Glomerular visceral epithelial cell (primary cell): ENCODE results near the gene RPS18.
"Not testable (repeated sequence)": the region's sequence is repeated elsewhere in the genome, so short reads cannot be mapped to it uniquely, and the experiment has no call there.

ENCODE experiments used
- DNase-seq: peaks from one replicate; pipeline ENCODE4 v3.0.0-alpha.2; 2016; ENCODE audit errors: extremely low spot score

The RPS18 gene

GRCh38 chr6:33271468-33272274 lies at the start of gene RPS18, which contains the start of gene VPS52:
TSS of gene RPS18 (plus strand) at chr6:33272075. CDS start at chr6:33272120, 45 bp downstream.
TSS of gene VPS52 (minus strand) at chr6:33271876. CDS start at chr6:33271675, 201 bp downstream.
- DNase-seq, result peak; percentile 99

GRCh38 chr6:33226503-33227120 lies 45.3 kb upstream of the RPS18 start:
- DNase-seq, result not testable (repeated sequence)

DNA sequence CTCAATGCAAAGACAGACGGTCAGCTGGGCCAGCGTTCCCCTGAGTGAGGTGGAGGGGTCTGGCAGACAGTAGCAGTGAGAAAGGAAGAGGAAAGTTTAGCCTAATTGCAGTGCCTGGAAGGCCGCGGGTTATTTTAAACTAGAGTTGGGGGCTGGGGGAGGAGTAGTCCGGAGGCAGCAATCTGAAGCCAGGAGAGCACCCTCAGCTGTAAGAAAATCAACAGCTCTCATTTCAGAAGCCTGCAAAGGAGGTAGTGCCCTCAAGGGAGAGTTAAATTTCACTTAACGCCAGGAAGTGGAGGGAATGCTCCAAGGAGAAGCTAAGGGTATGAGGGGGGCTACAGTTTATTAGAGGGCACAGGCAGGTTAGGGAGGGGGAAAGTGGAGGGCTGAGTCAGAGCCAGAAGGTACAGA lies 36.6 kb upstream of the RPS18 start:
- no peak for DNase-seq

GRCh38 chr6:33236328-33236727 lies 35.5 kb upstream of the RPS18 start:
- no peak for DNase-seq

DNA sequence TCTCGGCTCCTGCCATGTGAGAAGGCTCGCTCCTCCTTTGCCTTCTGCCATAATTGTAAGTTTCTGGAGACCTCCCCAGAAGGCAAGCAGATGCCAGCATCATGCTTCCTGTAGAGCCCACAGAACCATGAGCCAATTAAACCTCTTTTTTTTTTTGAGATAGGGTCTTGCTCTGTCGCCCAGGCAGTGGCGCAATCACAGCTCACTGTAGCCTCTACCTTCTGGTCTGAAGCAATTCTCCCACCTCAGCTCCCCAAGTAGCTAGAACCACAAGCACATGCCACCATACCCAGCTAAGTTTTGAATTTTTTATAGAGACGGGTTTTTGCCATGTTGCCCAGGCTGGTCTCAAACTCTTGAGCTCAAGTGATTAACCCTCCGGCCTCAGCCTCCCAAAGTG lies 35.0 kb upstream of the RPS18 start:
- no peak for DNase-seq

- no peak for DNase-seq
These were observed 34.1 kb upstream of the RPS18 start for GRCh38 chr6:33237741-33238140.

GRCh38 chr6:33241968-33242367 lies 29.9 kb upstream of the RPS18 start:
- no peak for DNase-seq

DNA sequence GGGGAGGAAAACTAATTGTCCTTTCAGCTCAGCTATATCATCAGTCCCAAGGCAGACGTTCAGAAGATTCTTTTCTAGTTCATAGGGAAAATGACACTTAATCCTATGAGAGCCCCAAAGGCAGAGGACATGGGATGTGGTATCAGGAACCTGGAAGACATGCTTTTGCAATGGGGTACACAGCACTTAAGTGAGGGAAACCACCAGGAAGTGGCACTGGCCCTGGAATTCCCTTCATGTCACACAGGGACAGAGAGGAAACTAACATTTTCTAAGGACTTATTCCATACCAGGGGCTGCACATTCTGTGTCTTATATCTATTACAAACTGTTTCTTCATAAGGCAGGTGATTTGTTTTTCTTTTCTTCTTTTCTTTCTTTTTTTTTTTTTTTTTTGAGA lies 28.4 kb upstream of the RPS18 start:
- no peak for DNase-seq

DNA sequence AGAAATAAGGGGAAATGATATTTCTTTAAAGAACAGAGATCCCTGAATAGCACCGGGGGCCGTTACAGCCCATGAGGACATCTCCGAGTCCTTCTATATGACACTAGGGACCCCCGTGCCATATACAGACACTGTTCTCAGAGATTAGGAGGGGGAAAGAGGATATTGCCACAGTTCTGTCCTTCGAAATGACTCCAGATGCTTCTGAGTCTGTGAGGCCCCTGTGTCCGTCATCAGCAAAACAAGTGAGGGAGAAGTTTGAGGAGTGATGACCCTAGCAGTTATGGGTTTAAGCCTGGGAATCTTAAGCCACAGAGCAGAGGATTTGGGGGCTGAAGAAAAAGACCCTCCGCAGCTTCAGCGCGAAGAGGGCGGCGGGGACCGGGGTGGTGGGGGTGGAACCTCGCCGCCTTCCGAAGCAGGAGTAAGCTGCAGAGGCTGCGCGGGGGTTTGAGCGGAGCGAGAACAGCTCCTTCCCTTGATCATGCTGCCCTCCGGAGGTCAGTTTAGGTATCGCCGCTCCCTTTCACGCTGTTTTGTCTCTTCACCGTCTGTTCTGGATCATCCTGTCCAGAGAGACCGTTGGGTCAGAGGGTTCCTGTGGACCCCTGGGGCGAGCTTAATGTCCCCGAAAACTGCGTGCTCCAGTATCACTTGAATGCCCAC lies 23.8 kb upstream of the RPS18 start:
- peak; percentile 86 for DNase-seq

GRCh38 chr6:33248643-33248931 lies 23.3 kb upstream of the RPS18 start:
- DNase-seq, result no peak

DNA sequence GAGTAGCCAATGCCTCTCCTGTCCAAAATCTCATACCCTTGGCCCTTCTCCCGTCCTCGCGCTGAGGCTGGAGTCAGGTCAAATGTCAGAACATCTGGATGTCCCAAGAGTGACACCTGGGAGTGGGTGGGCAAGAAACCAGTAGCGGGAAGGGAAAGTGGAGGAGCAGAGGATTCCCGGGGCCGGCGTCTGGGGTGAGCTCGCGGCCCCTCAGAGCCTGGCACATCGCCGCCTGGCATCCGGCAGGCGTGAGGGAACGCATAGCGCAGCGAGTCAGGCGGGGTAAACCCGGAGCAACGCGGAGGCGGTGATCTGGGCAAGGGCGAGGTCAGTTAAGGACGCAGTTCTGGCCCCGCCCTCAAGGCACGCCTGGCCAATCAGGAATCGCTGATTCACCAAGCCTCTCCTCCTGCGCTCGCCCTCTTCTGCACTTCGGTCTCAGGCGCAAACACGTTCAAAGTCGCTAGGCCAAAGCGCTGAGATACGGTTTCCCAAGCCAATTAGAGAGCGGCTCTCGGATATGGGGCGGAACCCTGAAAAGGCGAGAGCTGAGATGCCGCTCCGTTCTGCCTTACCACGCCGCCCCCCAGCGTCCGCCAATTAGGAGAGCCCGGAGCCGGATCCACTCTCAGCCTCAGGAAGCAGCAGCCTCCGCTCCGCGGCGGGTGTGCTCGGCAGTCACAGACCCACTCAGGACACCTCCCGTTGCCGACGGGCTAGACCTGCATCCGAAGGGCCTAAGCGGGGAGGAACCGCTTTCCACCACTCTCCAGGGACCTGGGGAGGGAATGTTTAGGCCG lies 22.7 kb upstream of the RPS18 start:
- peak; percentile 99 for DNase-seq

- DNase-seq, result peak; percentile 56
These were observed 21.9 kb upstream of the RPS18 start for GRCh38 chr6:33249732-33250630.

- DNase-seq, result no peak
These were observed 21.1 kb upstream of the RPS18 start for GRCh38 chr6:33250731-33251130.

GRCh38 chr6:33251395-33252012 lies 20.4 kb upstream of the RPS18 start:
- DNase-seq, result no peak

- DNase-seq, result no peak
These were observed 19.1 kb upstream of the RPS18 start for GRCh38 chr6:33252759-33253158.

DNA sequence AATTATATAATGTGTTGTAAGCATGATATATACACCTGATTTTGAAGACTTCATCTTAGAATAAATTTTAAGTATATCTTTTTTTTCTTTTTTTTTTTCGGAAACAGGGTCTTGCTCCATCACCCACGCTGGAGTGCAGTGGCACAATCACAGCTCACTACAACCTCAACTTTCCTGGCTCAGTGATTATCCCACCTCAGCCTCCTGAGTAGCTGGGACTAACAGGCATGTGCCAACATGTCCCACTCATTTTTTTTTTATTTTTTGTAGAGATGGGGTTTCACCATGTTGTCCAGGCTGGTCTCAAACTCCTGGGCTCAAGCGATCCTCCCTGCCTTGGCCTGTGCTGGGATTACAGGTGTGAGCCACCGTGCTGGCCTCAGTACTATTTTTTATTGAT lies 17.3 kb upstream of the RPS18 start:
- DNase-seq, result no peak

DNA sequence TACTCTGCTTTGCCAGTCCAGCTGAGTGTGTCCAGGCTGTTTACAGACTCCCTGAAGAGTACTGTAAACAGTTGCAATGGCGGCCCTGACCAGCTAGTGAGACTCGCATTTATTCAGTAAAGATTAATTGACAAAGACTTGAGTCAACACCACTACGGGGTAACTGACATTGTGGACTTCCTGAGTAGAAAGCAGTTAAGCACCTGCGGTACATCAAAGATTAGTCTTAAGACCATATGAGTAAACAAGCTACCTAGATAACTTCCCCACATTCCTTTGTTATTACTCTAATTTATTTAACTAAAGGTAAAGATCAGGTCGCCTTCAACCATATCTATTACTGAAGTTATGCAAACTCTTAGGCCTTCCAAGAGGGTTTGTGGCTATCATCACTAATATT lies 12.8 kb upstream of the RPS18 start:
- DNase-seq, result no peak

DNA sequence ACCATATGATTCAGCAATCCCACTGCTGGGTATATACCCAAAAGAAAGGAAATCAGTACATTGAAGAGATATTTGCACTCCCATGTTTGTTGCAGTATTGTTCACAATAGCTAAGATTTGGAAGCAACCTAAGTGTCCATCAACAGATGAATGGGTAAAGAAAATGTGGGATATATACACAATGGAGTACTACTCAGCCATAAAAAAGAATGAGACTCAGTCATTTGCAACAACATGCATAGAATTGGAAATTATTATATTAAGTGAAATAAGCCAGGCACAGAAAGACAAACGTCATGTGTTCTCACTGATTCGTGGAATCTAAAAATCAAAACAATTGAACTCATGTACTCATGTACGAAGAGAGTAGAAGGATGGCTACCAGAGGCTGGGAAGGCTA lies 9.4 kb upstream of the RPS18 start:
- not testable (repeated sequence) for DNase-seq

DNA sequence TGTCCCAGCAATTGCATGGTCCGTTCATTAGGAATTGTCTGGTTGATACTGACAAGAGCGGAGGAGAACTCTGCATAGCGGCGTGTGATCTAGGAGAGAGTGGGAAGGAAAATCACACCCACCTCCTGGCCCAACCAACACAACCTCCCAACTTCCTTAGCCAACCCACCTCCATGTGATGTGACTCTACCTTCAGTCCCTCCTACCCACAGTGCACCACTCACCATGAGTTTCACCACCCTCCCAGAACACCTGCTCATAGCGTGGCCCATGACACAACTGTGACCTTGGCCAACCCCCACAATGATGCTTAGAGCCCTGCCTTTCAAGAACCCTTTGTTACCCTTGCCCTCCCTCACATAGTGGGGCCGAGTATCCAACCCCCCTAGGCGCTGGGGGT lies 7.9 kb upstream of the RPS18 start:
- DNase-seq, result no peak

DNA sequence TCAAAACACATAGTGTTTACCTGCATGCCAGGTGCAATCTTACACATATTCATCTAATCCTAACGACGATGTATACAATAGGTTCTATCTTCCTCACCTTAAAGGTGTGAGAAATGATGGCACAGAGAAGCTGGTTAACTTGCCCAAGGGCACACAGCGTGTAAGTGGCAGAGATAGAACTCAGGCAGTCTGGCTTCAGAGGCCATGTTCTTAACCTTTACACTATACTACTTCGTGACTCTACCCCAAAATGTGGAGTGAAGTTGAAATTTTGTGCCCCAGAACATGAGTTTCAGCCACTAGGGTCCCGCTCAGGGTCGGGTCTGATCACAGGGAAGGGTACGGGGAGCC lies 783 bp upstream of the RPS18 start:
- DNase-seq, result no peak
